Type B pancreatic cell (in vitro differentiated cells): ENCODE data around the gene SALL1. TPM values are rescaled to one million over a fixed set of nuclear protein-coding genes. Genes with fewer than 3 reads are reported as not detected.

Experiments
- DNase-seq: peaks from one replicate; pipeline ENCODE4 v3.0.0; 2021; ENCODE audit warnings: mixed read lengths; ENCODE audit not compliant: unreplicated experiment; ENCODE audit errors: extremely low spot score
- H3K27ac Mint-ChIP-seq: 2 replicates; pipeline ENCODE4 v1.8.0; 2021; ENCODE audit warnings: mild to moderate bottlenecking, mixed read lengths
- H3K27me3 Mint-ChIP-seq: 2 replicates; pipeline ENCODE4 v1.8.0; 2021; ENCODE audit warnings: mixed read lengths
- H3K36me3 Mint-ChIP-seq: 2 replicates; pipeline ENCODE4 v1.8.0; 2021; ENCODE audit warnings: mixed read lengths
- H3K4me1 Mint-ChIP-seq: one replicate; pipeline ENCODE4 v1.8.0; 2021; ENCODE audit warnings: mixed read lengths; ENCODE audit not compliant: unreplicated experiment
- H3K4me3 Mint-ChIP-seq: 2 replicates; pipeline ENCODE4 v1.8.0; 2021; ENCODE audit warnings: mild to moderate bottlenecking, mixed read lengths
- H3K9me3 Mint-ChIP-seq: 2 replicates; pipeline ENCODE4 v1.8.0; 2021; ENCODE audit warnings: mixed read lengths
- total RNA-seq: library from RNA; stranded (reverse); gene quantifications from 2 replicates; pipeline ENCODE4 v1.2.1, GENCODE V29; 2021; ENCODE audit warnings: low replicate concordance
- TF ChIP-seq, protein P1 (sequence below): fragments of 200-600 bp; sonication (generic); conservative IDR thresholded peaks from 2 replicates; pipeline ENCODE4 v1.5.0; 2021; ENCODE audit warnings: antibody characterized with exemption, mild to moderate bottlenecking

The SALL1 gene
- total RNA-seq, 1 donor from 2014 or later = 27.0 TPM

GRCh38 chr16:51139568-51139967 is 11.5 kb downstream of the SALL1 start:
- H3K27me3 Mint-ChIP-seq = peaks cover 75% of the 10 kb centered on the region
- no peak overlapping the region for H3K27ac Mint-ChIP-seq
- H3K4me3 Mint-ChIP-seq = no peak overlapping the region
- H3K9me3 Mint-ChIP-seq = no peaks in the 10 kb centered on the region
- peaks cover 14% of the 10 kb centered on the region for H3K4me1 Mint-ChIP-seq
- TF ChIP-seq, protein P1, sequence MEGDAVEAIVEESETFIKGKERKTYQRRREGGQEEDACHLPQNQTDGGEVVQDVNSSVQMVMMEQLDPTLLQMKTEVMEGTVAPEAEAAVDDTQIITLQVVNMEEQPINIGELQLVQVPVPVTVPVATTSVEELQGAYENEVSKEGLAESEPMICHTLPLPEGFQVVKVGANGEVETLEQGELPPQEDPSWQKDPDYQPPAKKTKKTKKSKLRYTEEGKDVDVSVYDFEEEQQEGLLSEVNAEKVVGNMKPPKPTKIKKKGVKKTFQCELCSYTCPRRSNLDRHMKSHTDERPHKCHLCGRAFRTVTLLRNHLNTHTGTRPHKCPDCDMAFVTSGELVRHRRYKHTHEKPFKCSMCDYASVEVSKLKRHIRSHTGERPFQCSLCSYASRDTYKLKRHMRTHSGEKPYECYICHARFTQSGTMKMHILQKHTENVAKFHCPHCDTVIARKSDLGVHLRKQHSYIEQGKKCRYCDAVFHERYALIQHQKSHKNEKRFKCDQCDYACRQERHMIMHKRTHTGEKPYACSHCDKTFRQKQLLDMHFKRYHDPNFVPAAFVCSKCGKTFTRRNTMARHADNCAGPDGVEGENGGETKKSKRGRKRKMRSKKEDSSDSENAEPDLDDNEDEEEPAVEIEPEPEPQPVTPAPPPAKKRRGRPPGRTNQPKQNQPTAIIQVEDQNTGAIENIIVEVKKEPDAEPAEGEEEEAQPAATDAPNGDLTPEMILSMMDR = no peak
- DNase-seq = no peak
- H3K36me3 Mint-ChIP-seq = peaks cover 44% of the 10 kb centered on the region

GRCh38 chr16:51138178-51138577 is 12.9 kb downstream of the SALL1 start:
- no peak overlapping the region for H3K27ac Mint-ChIP-seq
- TF ChIP-seq, protein P1 = no peak
- no peaks in the 10 kb centered on the region for H3K9me3 Mint-ChIP-seq
- H3K27me3 Mint-ChIP-seq = peaks cover 74% of the 10 kb centered on the region
- peaks cover 16% of the 10 kb centered on the region for H3K4me1 Mint-ChIP-seq
- DNase-seq = no peak
- H3K36me3 Mint-ChIP-seq = peaks cover 48% of the 10 kb centered on the region
- H3K4me3 Mint-ChIP-seq = no peak overlapping the region

GRCh38 chr16:51137097-51137496 is 14.0 kb downstream of the SALL1 start:
- no peak overlapping the region for H3K27ac Mint-ChIP-seq
- H3K4me3 Mint-ChIP-seq = no peak overlapping the region
- no peak for DNase-seq
- TF ChIP-seq, protein P1 = no peak
- H3K36me3 Mint-ChIP-seq = peaks cover 48% of the 10 kb centered on the region
- H3K9me3 Mint-ChIP-seq = no peaks in the 10 kb centered on the region
- peaks cover 23% of the 10 kb centered on the region for H3K4me1 Mint-ChIP-seq
- H3K27me3 Mint-ChIP-seq = peaks cover 72% of the 10 kb centered on the region

DNA sequence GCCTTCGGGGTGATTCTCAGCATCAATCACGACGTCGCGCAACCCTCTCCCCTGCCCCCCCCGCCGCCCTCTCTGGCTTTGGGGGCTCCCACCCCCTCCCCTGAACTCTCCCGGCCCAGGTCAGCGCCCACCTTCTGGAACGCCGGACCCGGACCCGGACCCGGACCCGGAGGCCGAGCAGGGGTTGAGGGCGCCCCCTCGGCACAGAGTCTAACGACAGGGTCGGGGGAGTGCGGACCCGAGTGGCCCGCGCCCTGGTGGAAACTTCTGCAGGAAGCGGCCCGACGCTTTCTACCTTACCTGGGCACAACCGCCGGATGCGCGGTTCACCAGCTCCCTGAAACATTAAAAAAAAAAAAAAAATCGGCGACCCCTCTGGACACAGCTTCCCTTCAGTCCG is 16.2 kb downstream of the SALL1 start:
- Mint-ChIP-seq H3K9me3 (no peaks in the 10 kb centered on the region), H3K27me3 (peaks cover 61% of the 10 kb centered on the region), H3K4me1 (peaks cover 27% of the 10 kb centered on the region), H3K27ac (no peak overlapping the region), H3K36me3 (peaks cover 37% of the 10 kb centered on the region), H3K4me3 (peak overlapping the region; percentile 69)
- TF ChIP-seq, protein P1 = no peak
- DNase-seq = no peak

- Mint-ChIP-seq H3K9me3 (no peaks in the 10 kb centered on the region), H3K27ac (no peak overlapping the region), H3K4me3 (peak overlapping the region; percentile 76), H3K4me1 (peaks cover 27% of the 10 kb centered on the region), H3K36me3 (peaks cover 32% of the 10 kb centered on the region), H3K27me3 (peaks cover 57% of the 10 kb centered on the region)
- DNase-seq = no peak
- TF ChIP-seq, protein P1 = no peak
These were observed 16.7 kb downstream of the SALL1 start for GRCh38 chr16:51134269-51134812.

DNA sequence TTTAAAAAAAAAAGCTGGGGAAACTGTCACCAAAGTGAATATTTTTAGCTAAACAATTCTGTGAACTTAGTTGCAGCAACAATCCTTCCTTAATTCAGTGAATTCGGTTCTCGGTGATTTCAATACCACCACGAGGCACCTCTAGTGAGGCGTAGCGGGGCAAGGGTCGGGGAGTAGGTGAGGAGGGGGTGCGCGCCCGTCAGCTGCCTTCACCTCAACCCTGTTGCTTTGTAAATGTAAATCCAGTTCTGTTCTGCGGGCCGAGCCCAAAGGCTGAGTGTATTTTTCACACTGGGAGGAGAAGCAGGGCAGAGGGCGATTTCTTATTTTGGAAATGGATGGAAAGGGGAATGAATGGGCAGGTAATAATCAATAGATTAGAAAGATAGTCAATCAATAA is 17.4 kb downstream of the SALL1 start:
- Mint-ChIP-seq H3K27me3 (peaks cover 57% of the 10 kb centered on the region), H3K36me3 (peaks cover 25% of the 10 kb centered on the region), H3K4me1 (peaks cover 33% of the 10 kb centered on the region), H3K9me3 (no peaks in the 10 kb centered on the region), H3K4me3 (peak overlapping the region; percentile 76), H3K27ac (peak overlapping the region; percentile 67)
- TF ChIP-seq, protein P1 = no peak
- DNase-seq = no peak
